IgD-negative memory B cell (primary cell): ENCODE data around the gene TLE2. TPM values are rescaled to one million over a fixed set of nuclear protein-coding genes. Genes with fewer than 3 reads are reported as not detected.
"Not testable (repeated sequence)": the region's sequence is repeated elsewhere in the genome, so short reads cannot be mapped to it uniquely, and the experiment has no call there.

Source experiments
- H3K27ac Mint-ChIP-seq, 3 donors: one replicate each; pipeline ENCODE4 v1.8.0; 2020 to 2022; ENCODE audit warnings: mild to moderate bottlenecking in 3 of 3, mixed read lengths in 3 of 3, moderate library complexity in 1 of 3
- H3K27me3 Mint-ChIP-seq: one replicate; pipeline ENCODE4 v1.8.0; 2021; ENCODE audit warnings: mixed read lengths
- H3K36me3 Mint-ChIP-seq: one replicate; pipeline ENCODE4 v1.8.0; 2020; ENCODE audit warnings: mild to moderate bottlenecking, mixed read lengths
- H3K4me1 Mint-ChIP-seq, 3 donors: one replicate each; pipeline ENCODE4 v1.8.0; 2020 to 2022; ENCODE audit warnings: mixed read lengths in 3 of 3, mild to moderate bottlenecking in 1 of 3
- H3K4me3 Mint-ChIP-seq, 4 donors: one replicate each; pipeline ENCODE4 v1.8.0; 2020 to 2022; ENCODE audit warnings: mild to moderate bottlenecking in 4 of 4, mixed read lengths in 4 of 4, moderate library complexity in 3 of 4
- H3K9me3 Mint-ChIP-seq, 3 donors: one replicate each; pipeline ENCODE4 v1.8.0; 2020 to 2021; ENCODE audit warnings: mixed read lengths in 3 of 3, mild to moderate bottlenecking in 1 of 3
- polyA plus RNA-seq: library from polyadenylated mRNA; unstranded; fragments of 300-500 nt; fragmentation: Illumina TruSeq; gene quantifications from one replicate; pipeline ENCODE4 v1.2.3, GENCODE V29; 2021

The TLE2 gene
- polyA plus RNA-seq, 1 donor from 2014 or later = 0.56 TPM

GRCh38 chr19:3060857-3061181 lies 31.7 kb upstream of the TLE2 start:
- Mint-ChIP-seq H3K4me1 (peaks cover 12 to 30% (median 27%) of the 10 kb centered on the region in 3 donors), H3K9me3 (peaks cover 0 to 2% (median 0%) of the 10 kb centered on the region in 3 donors), H3K36me3 (peaks cover 2% of the 10 kb centered on the region), H3K27ac (peak overlapping the region; percentile 82 to 95 (median 92)), H3K4me3 (peak overlapping the region; percentile 87 to 98 (median 94)), H3K27me3 (no peaks in the 10 kb centered on the region)

GRCh38 chr19:3059653-3060052 lies 30.6 kb upstream of the TLE2 start:
- Mint-ChIP-seq H3K27ac (peak overlapping the region; percentile 59 to 92 (median 82)), H3K36me3 (peaks cover 4% of the 10 kb centered on the region), H3K9me3 (peaks cover 0 to 2% (median 0%) of the 10 kb centered on the region in 3 donors), H3K27me3 (no peaks in the 10 kb centered on the region), H3K4me3 (peak overlapping the region; percentile 39 to 97 (median 89)), H3K4me1 (peaks cover 10 to 30% (median 24%) of the 10 kb centered on the region in 3 donors)

GRCh38 chr19:3058821-3059314 lies 29.8 kb upstream of the TLE2 start:
- Mint-ChIP-seq H3K27ac (peak overlapping the region in 1 of 3 donors; percentile 7), H3K4me1 (peaks cover 15 to 33% (median 20%) of the 10 kb centered on the region in 3 donors), H3K36me3 (peaks cover 4% of the 10 kb centered on the region), H3K4me3 (peak overlapping the region in 1 of 4 donors; percentile 80), H3K27me3 (no peaks in the 10 kb centered on the region), H3K9me3 (peaks cover 0 to 2% (median 0%) of the 10 kb centered on the region in 3 donors)

- peak overlapping the region in 2 of 4 donors; percentile 58 to 80 for H3K4me3 Mint-ChIP-seq
- H3K27ac Mint-ChIP-seq = peak overlapping the region in 2 of 3 donors; percentile 43 to 63
- H3K4me1 Mint-ChIP-seq = peaks cover 14 to 29% (median 15%) of the 10 kb centered on the region in 3 donors
- peaks cover 4% of the 10 kb centered on the region for H3K36me3 Mint-ChIP-seq
- H3K9me3 Mint-ChIP-seq = peaks cover 0 to 2% (median 0%) of the 10 kb centered on the region in 3 donors
- no peaks in the 10 kb centered on the region for H3K27me3 Mint-ChIP-seq
These were observed 29.1 kb upstream of the TLE2 start for GRCh38 chr19:3058009-3058820.

GRCh38 chr19:3057275-3057714 lies 28.2 kb upstream of the TLE2 start:
- H3K27ac Mint-ChIP-seq = no peak overlapping the region
- H3K36me3 Mint-ChIP-seq = peaks cover 8% of the 10 kb centered on the region
- peaks cover 14 to 25% (median 15%) of the 10 kb centered on the region in 3 donors for H3K4me1 Mint-ChIP-seq
- H3K27me3 Mint-ChIP-seq = no peaks in the 10 kb centered on the region
- H3K9me3 Mint-ChIP-seq = no peaks in the 10 kb centered on the region
- no peak overlapping the region for H3K4me3 Mint-ChIP-seq

- H3K27me3 Mint-ChIP-seq = no peaks in the 10 kb centered on the region
- peaks cover 8% of the 10 kb centered on the region for H3K36me3 Mint-ChIP-seq
- H3K27ac Mint-ChIP-seq = no peak overlapping the region
- no peaks in the 10 kb centered on the region for H3K9me3 Mint-ChIP-seq
- peaks cover 14 to 25% (median 15%) of the 10 kb centered on the region in 3 donors for H3K4me1 Mint-ChIP-seq
- H3K4me3 Mint-ChIP-seq = no peak overlapping the region
These were observed 27.5 kb upstream of the TLE2 start for GRCh38 chr19:3056417-3057088.

- peaks cover 12 to 23% (median 13%) of the 10 kb centered on the region in 3 donors for H3K4me1 Mint-ChIP-seq
- H3K36me3 Mint-ChIP-seq = peaks cover 8% of the 10 kb centered on the region
- H3K4me3 Mint-ChIP-seq = no peak overlapping the region
- H3K27me3 Mint-ChIP-seq = no peaks in the 10 kb centered on the region
- no peaks in the 10 kb centered on the region for H3K9me3 Mint-ChIP-seq
- peak overlapping the region in 1 of 3 donors; percentile 39 for H3K27ac Mint-ChIP-seq
These were observed 26.8 kb upstream of the TLE2 start for GRCh38 chr19:3055741-3056416.

- H3K9me3 Mint-ChIP-seq = no peaks in the 10 kb centered on the region
These were observed 26.1 kb upstream of the TLE2 start for GRCh38 chr19:3054972-3055740.

GRCh38 chr19:3054265-3054971 lies 25.3 kb upstream of the TLE2 start:
- peak overlapping the region in 3 of 4 donors; percentile 16 to 51 (median 47) for H3K4me3 Mint-ChIP-seq
- H3K36me3 Mint-ChIP-seq = peaks cover 8% of the 10 kb centered on the region
- peak overlapping the region; percentile 29 to 83 (median 76) for H3K27ac Mint-ChIP-seq
- no peaks in the 10 kb centered on the region for H3K27me3 Mint-ChIP-seq
- H3K9me3 Mint-ChIP-seq = no peaks in the 10 kb centered on the region
- peaks cover 2 to 14% (median 8%) of the 10 kb centered on the region in 3 donors for H3K4me1 Mint-ChIP-seq

More at GRCh38 chr19:3054972-3055740, 26.1 kb upstream of the TLE2 start:
- Mint-ChIP-seq H3K36me3 (peaks cover 8% of the 10 kb centered on the region), H3K27me3 (no peaks in the 10 kb centered on the region), H3K27ac (peak overlapping the region; percentile 39 to 83 (median 76)), H3K4me3 (peak overlapping the region in 2 of 4 donors; percentile 16 to 47), H3K4me1 (peaks cover 6 to 19% (median 8%) of the 10 kb centered on the region in 3 donors)

GRCh38 chr19:3053780-3054179 lies 24.7 kb upstream of the TLE2 start:
- Mint-ChIP-seq H3K4me3 (peak overlapping the region in 1 of 4 donors; percentile 17), H3K27me3 (peaks cover 4% of the 10 kb centered on the region), H3K9me3 (no peaks in the 10 kb centered on the region), H3K4me1 (peaks cover 5 to 17% (median 13%) of the 10 kb centered on the region in 3 donors), H3K36me3 (peaks cover 8% of the 10 kb centered on the region), H3K27ac (no peak overlapping the region)

- H3K9me3 Mint-ChIP-seq = no peaks in the 10 kb centered on the region
- peaks cover 4% of the 10 kb centered on the region for H3K27me3 Mint-ChIP-seq
- no peak overlapping the region for H3K4me3 Mint-ChIP-seq
- H3K27ac Mint-ChIP-seq = no peak overlapping the region
- peaks cover 8% of the 10 kb centered on the region for H3K36me3 Mint-ChIP-seq
- H3K4me1 Mint-ChIP-seq = peaks cover 5 to 18% (median 13%) of the 10 kb centered on the region in 3 donors
These were observed 24.1 kb upstream of the TLE2 start for GRCh38 chr19:3053218-3053621.

- H3K4me3 Mint-ChIP-seq = not testable (repeated sequence)
- peak overlapping the region in 1 of 3 donors; percentile 19 for H3K27ac Mint-ChIP-seq
These were observed 20.9 kb upstream of the TLE2 start for GRCh38 chr19:3050016-3050415.

GRCh38 chr19:3049089-3049488 lies 20.0 kb upstream of the TLE2 start:
- no peaks in the 10 kb centered on the region for H3K9me3 Mint-ChIP-seq
- peaks cover 4% of the 10 kb centered on the region for H3K36me3 Mint-ChIP-seq
- peak overlapping the region in 2 of 4 donors; percentile 51 to 55 for H3K4me3 Mint-ChIP-seq
- no peak overlapping the region for H3K27ac Mint-ChIP-seq
- peaks cover 12 to 17% (median 12%) of the 10 kb centered on the region in 3 donors for H3K4me1 Mint-ChIP-seq
- peaks cover 6% of the 10 kb centered on the region for H3K27me3 Mint-ChIP-seq

More at GRCh38 chr19:3050016-3050415, 20.9 kb upstream of the TLE2 start:
- not testable (repeated sequence) for H3K27me3 Mint-ChIP-seq, H3K9me3 Mint-ChIP-seq, H3K36me3 Mint-ChIP-seq
- peaks cover 13 to 25% (median 17%) of the 10 kb centered on the region in 3 donors for H3K4me1 Mint-ChIP-seq
